Upper lobe of left lung (tissue), 4 donors: ENCODE measurements around the gene SHISA6.

Source experiments
- EP300 ChIP-seq, 4 donors: sonication (generic); formaldehyde crosslinking; IDR thresholded peaks; one replicate each; pipeline ENCODE4 v1.5.1; 2017; ENCODE audit warnings: antibody characterized with exemption in 4 of 4, control low read depth in 2 of 4
- POLR2A ChIP-seq, 4 donors: fragments of 450-650 bp; IDR thresholded peaks; one replicate each; pipeline ENCODE4 v1.5.1; 2016 to 2017; ENCODE audit warnings: antibody characterized with exemption in 4 of 4, mild to moderate bottlenecking in 2 of 4
- TF ChIP-seq, protein P1 (sequence below), 6 experiments: fragments of 450-650 bp in 4 of 6; fragments of 200-600 bp in 2 of 6; sonication (generic) in 2 of 6; IDR thresholded peaks; one replicate each; pipeline ENCODE4 v1.5.1; 2016 to 2019; ENCODE audit warnings: antibody characterized with exemption in 6 of 6

DNA sequence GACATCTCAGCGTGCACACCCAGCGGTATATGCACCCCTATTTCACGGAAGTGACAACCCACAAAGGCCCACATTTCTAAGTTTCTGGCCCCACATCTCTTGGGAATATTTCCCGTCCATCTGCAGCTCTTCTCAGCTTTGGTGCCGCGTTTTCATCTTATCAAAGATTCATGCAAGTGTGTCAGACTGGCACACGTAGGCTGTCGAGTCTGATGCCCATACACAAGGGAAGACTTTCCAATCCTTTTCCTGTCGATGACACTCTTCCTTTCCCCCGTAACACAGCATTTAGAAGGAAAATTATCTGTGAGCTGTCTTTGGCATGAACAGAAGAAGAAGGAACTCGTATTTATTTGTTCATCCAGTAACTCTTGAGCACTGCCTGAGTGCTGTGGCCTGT, 83.0 kb downstream of the SHISA6 start:
- TF ChIP-seq, protein P1, sequence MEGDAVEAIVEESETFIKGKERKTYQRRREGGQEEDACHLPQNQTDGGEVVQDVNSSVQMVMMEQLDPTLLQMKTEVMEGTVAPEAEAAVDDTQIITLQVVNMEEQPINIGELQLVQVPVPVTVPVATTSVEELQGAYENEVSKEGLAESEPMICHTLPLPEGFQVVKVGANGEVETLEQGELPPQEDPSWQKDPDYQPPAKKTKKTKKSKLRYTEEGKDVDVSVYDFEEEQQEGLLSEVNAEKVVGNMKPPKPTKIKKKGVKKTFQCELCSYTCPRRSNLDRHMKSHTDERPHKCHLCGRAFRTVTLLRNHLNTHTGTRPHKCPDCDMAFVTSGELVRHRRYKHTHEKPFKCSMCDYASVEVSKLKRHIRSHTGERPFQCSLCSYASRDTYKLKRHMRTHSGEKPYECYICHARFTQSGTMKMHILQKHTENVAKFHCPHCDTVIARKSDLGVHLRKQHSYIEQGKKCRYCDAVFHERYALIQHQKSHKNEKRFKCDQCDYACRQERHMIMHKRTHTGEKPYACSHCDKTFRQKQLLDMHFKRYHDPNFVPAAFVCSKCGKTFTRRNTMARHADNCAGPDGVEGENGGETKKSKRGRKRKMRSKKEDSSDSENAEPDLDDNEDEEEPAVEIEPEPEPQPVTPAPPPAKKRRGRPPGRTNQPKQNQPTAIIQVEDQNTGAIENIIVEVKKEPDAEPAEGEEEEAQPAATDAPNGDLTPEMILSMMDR (IDR thresholded peaks at IDR 0.05) = no peak
- TF ChIP-seq EP300 (IDR thresholded peaks at IDR 0.05) (no peak), POLR2A (IDR thresholded peaks at IDR 0.05) (no peak)
